Liver (tissue), 3 donors: ENCODE data around the gene PDCD7.

Experiments used
- FOXA1 ChIP-seq: IDR thresholded peaks from 2 replicates; pipeline ENCODE4 v1.6.1; 2016; ENCODE audit warnings: antibody characterized with exemption
- GABPA ChIP-seq, 2 donors: IDR thresholded peaks in 1 of 2; conservative IDR thresholded peaks in 1 of 2; 2 replicates each; pipeline ENCODE4 v1.6.1; 2016; ENCODE audit warnings: antibody characterized with exemption in 2 of 2, mild to moderate bottlenecking in 1 of 2, moderate library complexity in 1 of 2
- HNF4A ChIP-seq, 2 donors: conservative IDR thresholded peaks; 2 replicates each; pipeline ENCODE4 v1.6.1; 2016; ENCODE audit warnings: antibody characterized with exemption in 2 of 2, mild to moderate bottlenecking in 2 of 2
- NR2F2 ChIP-seq: IDR thresholded peaks from 2 replicates; pipeline ENCODE4 v1.6.1; 2016; ENCODE audit warnings: antibody characterized with exemption
- RAD21 ChIP-seq, 2 donors: IDR thresholded peaks; 2 replicates each; pipeline ENCODE4 v1.6.1; 2016; ENCODE audit warnings: antibody characterized with exemption in 2 of 2, mild to moderate bottlenecking in 2 of 2
- SP1 ChIP-seq: IDR thresholded peaks from 2 replicates; pipeline ENCODE4 v1.6.1; 2018; ENCODE audit warnings: antibody characterized with exemption, mild to moderate bottlenecking
- YY1 ChIP-seq: IDR thresholded peaks from 2 replicates; pipeline ENCODE4 v1.6.1; 2016; ENCODE audit warnings: antibody characterized with exemption, mild to moderate bottlenecking
- TF ChIP-seq, protein P1 (sequence below): fragments of 150-350 bp; IDR thresholded peaks from 2 replicates; pipeline ENCODE4 v1.5.1; 2017; ENCODE audit warnings: improper control_type of control experiment, low read depth, low read length; ENCODE audit not compliant: missing input control
- donor health status: healthy.
- donor health status: healthy.

DNA sequence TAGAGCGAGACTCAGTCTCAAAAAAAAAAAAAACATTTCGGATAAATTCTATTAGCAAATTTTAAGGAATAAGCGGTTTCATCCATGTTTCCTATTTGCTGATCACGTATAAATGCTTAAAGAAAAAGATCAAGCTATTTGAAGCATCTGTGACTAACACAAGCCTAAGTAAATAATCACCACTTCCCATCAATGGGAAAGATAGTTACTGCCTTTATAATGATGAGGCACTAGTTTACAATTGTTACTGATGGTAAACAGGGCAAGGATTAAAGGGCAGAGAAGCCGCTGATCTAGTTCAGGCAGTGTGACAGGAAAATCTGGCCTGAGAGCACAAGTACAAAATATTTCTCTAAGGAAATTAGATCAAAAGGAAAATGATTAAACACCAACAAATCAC lies 37.8 kb upstream of the PDCD7 start:
- TF ChIP-seq, protein P1, sequence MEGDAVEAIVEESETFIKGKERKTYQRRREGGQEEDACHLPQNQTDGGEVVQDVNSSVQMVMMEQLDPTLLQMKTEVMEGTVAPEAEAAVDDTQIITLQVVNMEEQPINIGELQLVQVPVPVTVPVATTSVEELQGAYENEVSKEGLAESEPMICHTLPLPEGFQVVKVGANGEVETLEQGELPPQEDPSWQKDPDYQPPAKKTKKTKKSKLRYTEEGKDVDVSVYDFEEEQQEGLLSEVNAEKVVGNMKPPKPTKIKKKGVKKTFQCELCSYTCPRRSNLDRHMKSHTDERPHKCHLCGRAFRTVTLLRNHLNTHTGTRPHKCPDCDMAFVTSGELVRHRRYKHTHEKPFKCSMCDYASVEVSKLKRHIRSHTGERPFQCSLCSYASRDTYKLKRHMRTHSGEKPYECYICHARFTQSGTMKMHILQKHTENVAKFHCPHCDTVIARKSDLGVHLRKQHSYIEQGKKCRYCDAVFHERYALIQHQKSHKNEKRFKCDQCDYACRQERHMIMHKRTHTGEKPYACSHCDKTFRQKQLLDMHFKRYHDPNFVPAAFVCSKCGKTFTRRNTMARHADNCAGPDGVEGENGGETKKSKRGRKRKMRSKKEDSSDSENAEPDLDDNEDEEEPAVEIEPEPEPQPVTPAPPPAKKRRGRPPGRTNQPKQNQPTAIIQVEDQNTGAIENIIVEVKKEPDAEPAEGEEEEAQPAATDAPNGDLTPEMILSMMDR = no peak
- no peak for TF ChIP-seq NR2F2
- TF ChIP-seq YY1 = peak; percentile 56
- peak; percentile 69 for TF ChIP-seq SP1
- peak in 1 of 2 donors; percentile 37 for TF ChIP-seq GABPA (IDR thresholded peaks at IDR 0.05 in 1 of 2, conservative IDR thresholded peaks at IDR 0.05 in 1 of 2)
- peak; percentile 80 to 96 for TF ChIP-seq HNF4A (conservative IDR thresholded peaks at IDR 0.05)
- TF ChIP-seq FOXA1 = peak; percentile 98
- peak; percentile 17 to 31 for TF ChIP-seq RAD21 (IDR thresholded peaks at IDR 0.05)
